Endothelial cell (in vitro differentiated cells): ENCODE data around the gene TENT4A. TPM values are rescaled to one million over a fixed set of nuclear protein-coding genes. Genes with fewer than 3 reads are reported as not detected.
A peak's percentile ranks its signal among the peaks of the same experiment; 100 is the strongest.

Experiments
- DNase-seq: peaks from one replicate; pipeline ENCODE4 v3.0.0; 2021; ENCODE audit warnings: low spot score
- H3K27ac Mint-ChIP-seq: one replicate; pipeline ENCODE4 v1.8.0; 2021; ENCODE audit warnings: mixed read lengths, inconsistent platforms; ENCODE audit not compliant: unreplicated experiment
- H3K27me3 Mint-ChIP-seq: one replicate; pipeline ENCODE4 v1.8.0; 2021; ENCODE audit warnings: mild to moderate bottlenecking, moderate library complexity, mixed read lengths, inconsistent platforms; ENCODE audit not compliant: unreplicated experiment
- H3K36me3 Mint-ChIP-seq: one replicate; pipeline ENCODE4 v1.8.0; 2021; ENCODE audit warnings: mild to moderate bottlenecking, low read depth, mixed read lengths, inconsistent platforms; ENCODE audit not compliant: unreplicated experiment
- H3K4me1 Mint-ChIP-seq: one replicate; pipeline ENCODE4 v1.8.0; 2021; ENCODE audit warnings: mild to moderate bottlenecking, mixed read lengths, inconsistent platforms; ENCODE audit not compliant: unreplicated experiment
- H3K4me3 Mint-ChIP-seq: one replicate; pipeline ENCODE4 v1.8.0; 2021; ENCODE audit warnings: mild to moderate bottlenecking, mixed read lengths, inconsistent platforms; ENCODE audit not compliant: unreplicated experiment
- H3K9me3 Mint-ChIP-seq: one replicate; pipeline ENCODE4 v1.8.0; 2021; ENCODE audit warnings: mixed read lengths, inconsistent platforms; ENCODE audit not compliant: unreplicated experiment
- total RNA-seq: library from RNA; stranded (reverse); fragmentation: NEBNext Ultra II Directional; extraction: Animal tissue kit (Norgen Biotek cat#: 25700); gene quantifications from one replicate; pipeline ENCODE4 v1.2.1, GENCODE V29; 2021; ENCODE audit not compliant: unreplicated experiment
- TF ChIP-seq, protein P1 (sequence below): fragments of 200-600 bp; sonication (generic); IDR thresholded peaks from one replicate; pipeline ENCODE4 v1.5.0; 2021; ENCODE audit warnings: antibody characterized with exemption; ENCODE audit not compliant: unreplicated experiment

Gene TENT4A
- total RNA-seq, 1 donor from 2014 or later: 24.7 TPM

GRCh38 chr5:6707852-6708251 lies 5.4 kb upstream of the TENT4A start:
- Mint-ChIP-seq H3K36me3 (no peaks in the 10 kb centered on the region), H3K4me3 (no peak overlapping the region), H3K27me3 (peaks cover 18% of the 10 kb centered on the region), H3K27ac (no peak overlapping the region), H3K4me1 (peaks cover 7% of the 10 kb centered on the region), H3K9me3 (no peaks in the 10 kb centered on the region)
- TF ChIP-seq, protein P1, sequence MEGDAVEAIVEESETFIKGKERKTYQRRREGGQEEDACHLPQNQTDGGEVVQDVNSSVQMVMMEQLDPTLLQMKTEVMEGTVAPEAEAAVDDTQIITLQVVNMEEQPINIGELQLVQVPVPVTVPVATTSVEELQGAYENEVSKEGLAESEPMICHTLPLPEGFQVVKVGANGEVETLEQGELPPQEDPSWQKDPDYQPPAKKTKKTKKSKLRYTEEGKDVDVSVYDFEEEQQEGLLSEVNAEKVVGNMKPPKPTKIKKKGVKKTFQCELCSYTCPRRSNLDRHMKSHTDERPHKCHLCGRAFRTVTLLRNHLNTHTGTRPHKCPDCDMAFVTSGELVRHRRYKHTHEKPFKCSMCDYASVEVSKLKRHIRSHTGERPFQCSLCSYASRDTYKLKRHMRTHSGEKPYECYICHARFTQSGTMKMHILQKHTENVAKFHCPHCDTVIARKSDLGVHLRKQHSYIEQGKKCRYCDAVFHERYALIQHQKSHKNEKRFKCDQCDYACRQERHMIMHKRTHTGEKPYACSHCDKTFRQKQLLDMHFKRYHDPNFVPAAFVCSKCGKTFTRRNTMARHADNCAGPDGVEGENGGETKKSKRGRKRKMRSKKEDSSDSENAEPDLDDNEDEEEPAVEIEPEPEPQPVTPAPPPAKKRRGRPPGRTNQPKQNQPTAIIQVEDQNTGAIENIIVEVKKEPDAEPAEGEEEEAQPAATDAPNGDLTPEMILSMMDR: no peak
- no peak for DNase-seq

- Mint-ChIP-seq H3K9me3 (no peaks in the 10 kb centered on the region), H3K27me3 (peaks cover 18% of the 10 kb centered on the region), H3K27ac (no peak overlapping the region), H3K4me3 (no peak overlapping the region), H3K4me1 (peaks cover 7% of the 10 kb centered on the region), H3K36me3 (no peaks in the 10 kb centered on the region)
- no peak for DNase-seq
- TF ChIP-seq, protein P1: no peak
These were observed 4.4 kb upstream of the TENT4A start for GRCh38 chr5:6708814-6709213.

DNA sequence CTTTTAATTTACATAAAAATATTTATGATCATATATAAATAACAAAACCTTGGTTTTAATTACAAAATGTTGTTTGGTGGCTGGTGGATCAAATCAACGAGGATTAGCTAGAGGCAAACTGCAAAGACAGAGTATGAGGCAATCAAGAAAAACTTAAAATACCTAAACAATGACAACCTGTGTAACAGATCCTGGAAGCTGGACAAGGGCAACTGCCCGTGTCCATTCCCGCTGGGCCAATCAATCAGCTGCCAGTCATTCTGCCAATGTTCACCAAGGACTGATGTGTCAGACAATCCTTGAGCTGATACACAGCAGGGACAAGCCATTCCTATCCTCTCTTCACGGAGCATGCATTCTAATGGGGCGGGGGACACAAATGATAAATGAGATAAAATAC lies 3.2 kb upstream of the TENT4A start:
- Mint-ChIP-seq H3K27me3 (peaks cover 18% of the 10 kb centered on the region), H3K4me3 (no peak overlapping the region), H3K4me1 (peaks cover 7% of the 10 kb centered on the region), H3K27ac (no peak overlapping the region), H3K9me3 (no peaks in the 10 kb centered on the region), H3K36me3 (no peaks in the 10 kb centered on the region)
- TF ChIP-seq, protein P1: no peak
- no peak for DNase-seq

- Mint-ChIP-seq H3K27me3 (peaks cover 18% of the 10 kb centered on the region), H3K4me1 (peaks cover 10% of the 10 kb centered on the region), H3K4me3 (peak overlapping the region; percentile 91), H3K36me3 (no peaks in the 10 kb centered on the region), H3K9me3 (no peaks in the 10 kb centered on the region), H3K27ac (no peak overlapping the region)
- TF ChIP-seq, protein P1: no peak
- no peak for DNase-seq
These were observed 2.5 kb upstream of the TENT4A start for GRCh38 chr5:6710551-6711318.

- no peak for DNase-seq
- Mint-ChIP-seq H3K27me3 (peaks cover 18% of the 10 kb centered on the region), H3K27ac (no peak overlapping the region), H3K9me3 (no peaks in the 10 kb centered on the region), H3K4me1 (peaks cover 17% of the 10 kb centered on the region), H3K36me3 (no peaks in the 10 kb centered on the region), H3K4me3 (peak overlapping the region; percentile 91)
- TF ChIP-seq, protein P1: no peak
These were observed 1.7 kb upstream of the TENT4A start for GRCh38 chr5:6711409-6712141.
